ENCODE data around the gene CYLD. TPM values are rescaled to one million over a fixed set of nuclear protein-coding genes. Genes with fewer than 3 reads are reported as not detected.

Gene CYLD
- total and polyA plus RNA-seq, 10 of the 15 experiments (the other 5 are each of a cell fraction or from before 2014, with no cell fraction given), result 19.2 to 106 (median 46.1) TPM

DNA sequence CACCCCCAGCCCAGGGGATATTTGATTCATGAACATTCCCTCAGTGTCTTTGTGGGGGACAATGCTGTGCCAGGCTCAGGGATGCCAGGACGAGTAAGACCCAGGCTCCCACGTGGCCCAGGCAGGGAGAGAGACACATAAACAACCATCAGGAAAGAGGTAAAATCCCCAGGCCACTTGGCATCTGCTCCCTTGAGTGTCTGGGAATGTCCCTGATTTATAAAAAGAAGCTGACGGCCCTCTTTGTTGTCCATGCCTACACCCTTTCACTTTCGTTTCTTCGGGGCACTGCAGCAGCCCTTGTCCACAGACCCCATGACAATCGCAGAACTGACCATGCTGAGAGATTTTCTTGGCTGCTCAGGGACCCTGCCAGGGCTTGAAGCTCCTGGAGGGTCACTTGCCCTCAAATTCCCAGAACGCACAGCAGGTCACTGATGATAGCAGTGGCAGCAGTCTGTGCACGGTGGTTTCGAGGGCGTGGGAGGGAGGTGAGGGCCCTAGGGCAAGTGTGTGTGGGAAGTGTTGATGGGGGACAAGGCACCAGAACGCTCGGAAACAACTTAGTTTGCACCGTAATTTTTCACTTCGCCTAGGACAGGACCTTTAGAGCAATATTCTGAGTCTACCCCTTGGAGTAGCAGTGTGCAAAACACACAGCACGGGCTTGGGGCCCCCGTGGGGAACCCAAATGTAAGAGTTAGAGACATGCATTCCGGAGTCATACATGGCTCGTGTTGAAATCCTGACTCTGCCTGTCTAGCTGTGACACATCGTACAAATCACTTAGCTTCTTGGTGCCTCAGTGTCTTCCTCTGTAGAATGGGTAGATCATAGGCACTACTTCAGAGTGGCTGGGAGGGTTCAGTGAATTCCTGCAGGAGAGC is 43.8 kb upstream of the CYLD start (continued):
- 0 out of 2 replicates have a peak, but pooled peaks have one; percentile 54 for TF ChIP-seq ASH2L (IDR thresholded peaks at IDR 0.05; ENCODE audit: borderline replicate concordance, low read depth)
- peak; percentile 98 for TF ChIP-seq GATAD2B (conservative IDR thresholded peaks at IDR 0.05; ENCODE audit: low read depth)
- TF ChIP-seq, protein P1, sequence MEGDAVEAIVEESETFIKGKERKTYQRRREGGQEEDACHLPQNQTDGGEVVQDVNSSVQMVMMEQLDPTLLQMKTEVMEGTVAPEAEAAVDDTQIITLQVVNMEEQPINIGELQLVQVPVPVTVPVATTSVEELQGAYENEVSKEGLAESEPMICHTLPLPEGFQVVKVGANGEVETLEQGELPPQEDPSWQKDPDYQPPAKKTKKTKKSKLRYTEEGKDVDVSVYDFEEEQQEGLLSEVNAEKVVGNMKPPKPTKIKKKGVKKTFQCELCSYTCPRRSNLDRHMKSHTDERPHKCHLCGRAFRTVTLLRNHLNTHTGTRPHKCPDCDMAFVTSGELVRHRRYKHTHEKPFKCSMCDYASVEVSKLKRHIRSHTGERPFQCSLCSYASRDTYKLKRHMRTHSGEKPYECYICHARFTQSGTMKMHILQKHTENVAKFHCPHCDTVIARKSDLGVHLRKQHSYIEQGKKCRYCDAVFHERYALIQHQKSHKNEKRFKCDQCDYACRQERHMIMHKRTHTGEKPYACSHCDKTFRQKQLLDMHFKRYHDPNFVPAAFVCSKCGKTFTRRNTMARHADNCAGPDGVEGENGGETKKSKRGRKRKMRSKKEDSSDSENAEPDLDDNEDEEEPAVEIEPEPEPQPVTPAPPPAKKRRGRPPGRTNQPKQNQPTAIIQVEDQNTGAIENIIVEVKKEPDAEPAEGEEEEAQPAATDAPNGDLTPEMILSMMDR (IDR thresholded peaks at IDR 0.05 in 2 of 3, conservative IDR thresholded peaks at IDR 0.05 in 1 of 3; ENCODE audit: control insufficient read depth in 2 of 3, extremely low read depth in 1 of 3, insufficient read depth in 1 of 3, low read depth in 3 of 3, low read length in 3 of 3), result no peak
- peak; percentile 29; the same call in 1 of the 2 replicates for TF ChIP-seq BCL11A (IDR thresholded peaks at IDR 0.05; ENCODE audit: low read depth, low read length)
- no peak for TF ChIP-seq NFYB (IDR thresholded peaks at IDR 0.05; ENCODE audit: insufficient read depth, low read depth, low read length)
- TF ChIP-seq CHD1 (IDR thresholded peaks at IDR 0.05; ENCODE audit: low read depth, low read length), result no peak
- TF ChIP-seq SUZ12 (IDR thresholded peaks at IDR 0.05; ENCODE audit: unreplicated experiment), result no peak
- TF ChIP-seq DPF2 (IDR thresholded peaks at IDR 0.05), result peak; percentile 97
- peak; percentile 70; the same call in 1 of the 2 replicates for TF ChIP-seq NFIC (IDR thresholded peaks at IDR 0.05; ENCODE audit: low read depth, low read length)
- TF ChIP-seq, protein P2, sequence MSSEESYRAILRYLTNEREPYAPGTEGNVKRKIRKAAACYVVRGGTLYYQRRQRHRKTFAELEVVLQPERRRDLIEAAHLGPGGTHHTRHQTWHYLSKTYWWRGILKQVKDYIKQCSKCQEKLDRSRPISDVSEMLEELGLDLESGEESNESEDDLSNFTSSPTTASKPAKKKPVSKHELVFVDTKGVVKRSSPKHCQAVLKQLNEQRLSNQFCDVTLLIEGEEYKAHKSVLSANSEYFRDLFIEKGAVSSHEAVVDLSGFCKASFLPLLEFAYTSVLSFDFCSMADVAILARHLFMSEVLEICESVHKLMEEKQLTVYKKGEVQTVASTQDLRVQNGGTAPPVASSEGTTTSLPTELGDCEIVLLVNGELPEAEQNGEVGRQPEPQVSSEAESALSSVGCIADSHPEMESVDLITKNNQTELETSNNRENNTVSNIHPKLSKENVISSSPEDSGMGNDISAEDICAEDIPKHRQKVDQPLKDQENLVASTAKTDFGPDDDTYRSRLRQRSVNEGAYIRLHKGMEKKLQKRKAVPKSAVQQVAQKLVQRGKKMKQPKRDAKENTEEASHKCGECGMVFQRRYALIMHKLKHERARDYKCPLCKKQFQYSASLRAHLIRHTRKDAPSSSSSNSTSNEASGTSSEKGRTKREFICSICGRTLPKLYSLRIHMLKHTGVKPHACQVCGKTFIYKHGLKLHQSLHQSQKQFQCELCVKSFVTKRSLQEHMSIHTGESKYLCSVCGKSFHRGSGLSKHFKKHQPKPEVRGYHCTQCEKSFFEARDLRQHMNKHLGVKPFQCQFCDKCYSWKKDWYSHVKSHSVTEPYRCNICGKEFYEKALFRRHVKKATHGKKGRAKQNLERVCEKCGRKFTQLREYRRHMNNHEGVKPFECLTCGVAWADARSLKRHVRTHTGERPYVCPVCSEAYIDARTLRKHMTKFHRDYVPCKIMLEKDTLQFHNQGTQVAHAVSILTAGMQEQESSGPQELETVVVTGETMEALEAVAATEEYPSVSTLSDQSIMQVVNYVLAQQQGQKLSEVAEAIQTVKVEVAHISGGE (CRISPR knock-in tag; IDR thresholded peaks at IDR 0.05), result no peak
- TF ChIP-seq, protein P3, sequence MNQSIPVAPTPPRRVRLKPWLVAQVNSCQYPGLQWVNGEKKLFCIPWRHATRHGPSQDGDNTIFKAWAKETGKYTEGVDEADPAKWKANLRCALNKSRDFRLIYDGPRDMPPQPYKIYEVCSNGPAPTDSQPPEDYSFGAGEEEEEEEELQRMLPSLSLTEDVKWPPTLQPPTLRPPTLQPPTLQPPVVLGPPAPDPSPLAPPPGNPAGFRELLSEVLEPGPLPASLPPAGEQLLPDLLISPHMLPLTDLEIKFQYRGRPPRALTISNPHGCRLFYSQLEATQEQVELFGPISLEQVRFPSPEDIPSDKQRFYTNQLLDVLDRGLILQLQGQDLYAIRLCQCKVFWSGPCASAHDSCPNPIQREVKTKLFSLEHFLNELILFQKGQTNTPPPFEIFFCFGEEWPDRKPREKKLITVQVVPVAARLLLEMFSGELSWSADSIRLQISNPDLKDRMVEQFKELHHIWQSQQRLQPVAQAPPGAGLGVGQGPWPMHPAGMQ (IDR thresholded peaks at IDR 0.05; ENCODE audit: borderline replicate concordance), result no peak; the same call in 1 of the 2 replicates
- no peak for TF ChIP-seq NFYA (IDR thresholded peaks at IDR 0.05; ENCODE audit: borderline replicate concordance, low read depth, low read length)
- TF ChIP-seq FOXK2 (IDR thresholded peaks at IDR 0.05), result peak; percentile 80
- peak; percentile 74 for TF ChIP-seq MEF2A (IDR thresholded peaks at IDR 0.05; ENCODE audit: insufficient read depth, low read depth, low read length)
- no peak; the same call in 1 of the 2 replicates for TF ChIP-seq POLR2A (IDR thresholded peaks at IDR 0.05; ENCODE audit: low read depth, low read length)
- TF ChIP-seq, protein P4, sequence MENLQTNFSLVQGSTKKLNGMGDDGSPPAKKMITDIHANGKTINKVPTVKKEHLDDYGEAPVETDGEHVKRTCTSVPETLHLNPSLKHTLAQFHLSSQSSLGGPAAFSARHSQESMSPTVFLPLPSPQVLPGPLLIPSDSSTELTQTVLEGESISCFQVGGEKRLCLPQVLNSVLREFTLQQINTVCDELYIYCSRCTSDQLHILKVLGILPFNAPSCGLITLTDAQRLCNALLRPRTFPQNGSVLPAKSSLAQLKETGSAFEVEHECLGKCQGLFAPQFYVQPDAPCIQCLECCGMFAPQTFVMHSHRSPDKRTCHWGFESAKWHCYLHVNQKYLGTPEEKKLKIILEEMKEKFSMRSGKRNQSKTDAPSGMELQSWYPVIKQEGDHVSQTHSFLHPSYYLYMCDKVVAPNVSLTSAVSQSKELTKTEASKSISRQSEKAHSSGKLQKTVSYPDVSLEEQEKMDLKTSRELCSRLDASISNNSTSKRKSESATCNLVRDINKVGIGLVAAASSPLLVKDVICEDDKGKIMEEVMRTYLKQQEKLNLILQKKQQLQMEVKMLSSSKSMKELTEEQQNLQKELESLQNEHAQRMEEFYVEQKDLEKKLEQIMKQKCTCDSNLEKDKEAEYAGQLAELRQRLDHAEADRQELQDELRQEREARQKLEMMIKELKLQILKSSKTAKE (IDR thresholded peaks at IDR 0.05; ENCODE audit: low read depth, poor library complexity, severe bottlenecking), result peak; percentile 80
- TF ChIP-seq, protein P5, sequence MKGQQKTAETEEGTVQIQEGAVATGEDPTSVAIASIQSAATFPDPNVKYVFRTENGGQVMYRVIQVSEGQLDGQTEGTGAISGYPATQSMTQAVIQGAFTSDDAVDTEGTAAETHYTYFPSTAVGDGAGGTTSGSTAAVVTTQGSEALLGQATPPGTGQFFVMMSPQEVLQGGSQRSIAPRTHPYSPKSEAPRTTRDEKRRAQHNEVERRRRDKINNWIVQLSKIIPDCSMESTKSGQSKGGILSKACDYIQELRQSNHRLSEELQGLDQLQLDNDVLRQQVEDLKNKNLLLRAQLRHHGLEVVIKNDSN (IDR thresholded peaks at IDR 0.05; ENCODE audit: borderline replicate concordance, extremely low read length, insufficient read depth, low read depth, low read length), result peak; percentile 47
- peak; percentile 80 for TF ChIP-seq RUNX3 (IDR thresholded peaks at IDR 0.05; ENCODE audit: low read length)
- TF ChIP-seq MTA3 (IDR thresholded peaks at IDR 0.05; ENCODE audit: borderline replicate concordance, low read length), result peak; percentile 81; the same call in 1 of the 2 replicates
